Fibroblast of skin of left quadriceps (primary cell): ENCODE results near the gene ZNF518B.
A peak's percentile ranks its signal among the peaks of the same experiment; 100 is the strongest.
"Not testable (repeated sequence)": the region's sequence is repeated elsewhere in the genome, so short reads cannot be mapped to it uniquely, and the experiment has no call there.

Experiments
- DNase-seq, 2 experiments: peaks; one replicate each; pipeline ENCODE4 v3.0.0-alpha.2; 2013; ENCODE audit warnings: low read depth in 2 of 2

ZNF518B gene

DNA sequence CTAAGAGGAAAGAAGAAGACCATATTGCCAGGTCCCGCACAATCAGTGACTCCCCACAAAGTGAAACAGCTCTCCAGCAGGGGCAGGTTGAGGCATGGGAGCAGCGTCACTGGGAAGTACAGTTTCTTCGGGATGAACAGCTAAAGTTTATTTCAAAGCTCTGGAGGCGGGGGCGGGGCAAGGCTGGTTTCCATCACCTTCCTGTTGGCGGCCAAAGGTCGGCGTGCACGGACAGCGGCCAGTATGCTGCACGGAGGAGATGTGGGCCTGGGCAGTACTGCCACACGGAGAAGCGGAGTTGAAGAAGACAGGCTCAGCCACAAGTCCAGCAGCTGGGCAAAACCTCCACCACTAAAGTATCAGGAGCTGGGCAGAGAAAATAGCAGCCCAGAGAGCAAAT, 951 bp upstream of the ZNF518B start:
- no peak for DNase-seq

DNA sequence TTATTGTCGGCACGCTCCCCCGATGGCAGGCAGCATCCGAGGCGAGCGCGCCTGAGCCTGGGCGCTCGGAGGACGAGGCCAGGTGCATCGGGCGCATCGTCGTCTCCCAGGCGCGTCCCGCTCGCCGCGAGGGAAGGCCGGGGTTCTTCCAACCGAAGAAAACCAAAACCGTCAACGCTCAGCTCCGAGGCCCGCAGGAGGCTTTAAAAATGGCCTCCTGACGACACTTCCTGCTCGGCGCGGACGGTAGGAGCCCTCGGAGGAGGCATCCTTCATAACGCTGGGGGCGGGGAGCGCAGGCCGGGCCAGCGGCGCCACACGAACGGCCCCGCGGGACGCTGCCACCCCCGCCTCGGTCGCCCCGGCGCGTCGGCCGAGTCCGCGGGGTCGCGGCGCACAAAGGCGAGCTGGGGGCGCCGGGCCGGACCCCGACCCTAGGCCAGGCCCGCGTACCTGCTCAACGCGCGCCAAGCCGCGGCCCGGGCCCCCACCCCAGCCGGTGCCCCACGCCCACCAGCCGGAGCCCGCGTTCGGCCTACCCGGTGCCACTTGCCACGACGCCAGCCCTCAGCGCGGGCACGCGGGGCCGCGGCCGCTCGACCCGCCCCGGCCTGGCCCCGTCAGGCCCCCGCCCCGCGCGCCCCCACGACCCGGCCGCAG, 501 bp downstream of the ZNF518B start:
- peak; percentile 30 to 34 for DNase-seq

DNA sequence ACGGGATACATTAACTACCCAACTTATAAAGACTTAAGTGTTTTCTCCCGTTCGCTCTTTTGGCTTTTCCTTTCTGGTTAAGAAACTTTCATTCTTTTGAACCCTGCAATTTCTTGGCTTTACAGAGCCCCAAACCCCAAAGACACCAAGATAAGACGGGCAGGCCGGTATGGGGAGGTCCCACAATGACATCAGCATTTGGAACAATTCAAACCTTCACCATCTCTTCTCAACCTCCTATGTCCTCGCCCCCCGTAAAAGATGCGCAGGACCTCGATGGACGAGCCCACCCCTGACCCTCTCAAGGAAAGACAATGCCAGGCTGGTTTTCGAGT, 999 bp downstream of the ZNF518B start:
- no peak for DNase-seq

DNA sequence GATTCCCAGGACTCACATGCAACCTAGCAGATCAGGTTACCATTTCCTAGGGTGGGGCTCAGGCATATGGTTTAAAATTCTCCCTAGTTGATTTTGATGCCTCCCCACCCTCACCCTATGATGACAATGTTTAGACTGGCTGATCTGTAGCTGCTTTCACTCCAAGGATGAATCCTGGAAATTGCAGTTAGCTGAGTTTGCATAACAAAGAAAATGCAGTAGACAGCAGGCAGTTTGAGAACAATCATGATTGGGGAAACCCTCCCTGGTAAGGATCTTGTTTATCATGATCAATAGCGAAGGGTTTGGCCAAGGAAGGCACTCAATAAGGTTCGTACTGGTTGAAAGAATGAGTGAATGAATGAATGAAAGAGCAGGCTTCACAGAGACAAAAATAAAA, 2.1 kb downstream of the ZNF518B start:
- no peak for DNase-seq

DNA sequence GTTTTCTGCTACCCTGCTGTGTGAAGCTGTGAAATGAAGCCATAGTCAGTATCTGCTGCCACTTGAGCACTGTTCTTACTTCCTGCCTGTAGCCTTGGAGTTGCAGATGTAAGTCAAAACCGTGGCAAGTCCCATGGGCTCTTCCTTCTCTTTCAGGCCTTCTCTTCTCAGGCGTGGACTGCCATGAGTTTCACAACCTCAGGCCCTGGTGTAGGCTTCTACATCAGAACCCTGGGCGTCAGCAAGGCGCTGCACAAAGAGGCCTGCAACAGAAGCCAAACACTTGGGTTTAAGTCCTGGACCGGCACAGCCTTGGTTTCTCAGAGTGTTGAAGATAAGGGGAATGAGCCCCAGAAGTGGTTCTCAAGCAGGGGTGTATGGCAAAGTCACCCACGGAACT, 2.5 kb downstream of the ZNF518B start:
- no peak for DNase-seq

DNA sequence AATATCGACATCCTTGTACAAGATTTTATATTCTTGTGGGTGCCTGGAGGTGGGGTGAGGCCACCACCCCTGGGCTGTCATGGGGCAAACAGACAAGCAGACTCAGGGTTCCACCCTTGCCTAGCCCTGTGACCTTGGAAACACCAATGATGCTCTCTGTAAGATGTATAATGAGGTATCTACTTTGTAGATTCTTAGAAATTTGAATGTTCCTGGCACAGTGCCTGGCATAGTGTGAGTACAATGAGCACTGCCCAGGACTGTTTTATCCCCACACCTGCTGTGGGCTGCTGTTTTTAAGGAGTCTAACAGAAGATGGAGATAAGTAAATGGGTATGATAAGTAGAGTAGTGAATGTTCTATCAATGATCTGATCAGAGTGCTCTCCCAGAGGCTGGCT, 3.1 kb downstream of the ZNF518B start:
- no peak for DNase-seq

DNA sequence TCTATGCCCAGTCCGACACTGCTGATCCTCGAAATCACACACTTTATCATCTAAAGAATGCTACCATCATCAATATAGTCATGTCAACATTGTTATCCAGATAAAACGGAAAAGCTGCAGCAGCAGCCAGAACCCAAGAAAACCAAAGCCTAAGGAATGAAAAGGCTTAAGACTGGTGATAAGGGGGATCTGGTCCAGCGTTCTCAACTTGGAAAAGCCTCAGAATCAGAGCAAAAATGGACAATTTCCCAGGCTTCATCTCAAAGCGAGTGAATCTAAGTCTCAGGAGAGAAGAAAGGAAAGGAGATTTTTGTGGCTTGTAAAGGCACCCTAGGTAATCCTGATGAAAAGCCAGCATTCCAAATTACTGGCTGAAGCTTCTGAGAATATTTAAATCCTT, 8.2 kb downstream of the ZNF518B start:
- no peak for DNase-seq

DNA sequence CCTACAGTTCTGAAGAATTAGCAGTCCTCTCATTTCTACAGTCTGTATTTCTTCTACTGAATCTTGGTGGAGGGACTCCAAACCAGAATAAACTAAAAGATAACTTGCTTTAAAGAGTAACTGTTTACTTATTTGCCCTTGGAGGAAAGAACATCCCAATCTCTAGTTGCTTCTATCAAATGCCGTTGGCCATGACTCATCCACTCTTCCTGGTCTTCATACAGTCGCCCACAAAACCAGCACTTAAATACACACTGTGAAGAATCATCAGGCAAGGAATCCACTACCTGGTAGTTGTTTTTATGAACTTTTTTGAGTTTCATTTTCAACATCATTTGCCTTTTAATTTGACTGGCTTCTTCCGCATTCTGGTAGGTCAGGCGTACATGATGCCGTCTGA, 14.2 kb downstream of the ZNF518B start:
- DNase-seq = no peak

DNA sequence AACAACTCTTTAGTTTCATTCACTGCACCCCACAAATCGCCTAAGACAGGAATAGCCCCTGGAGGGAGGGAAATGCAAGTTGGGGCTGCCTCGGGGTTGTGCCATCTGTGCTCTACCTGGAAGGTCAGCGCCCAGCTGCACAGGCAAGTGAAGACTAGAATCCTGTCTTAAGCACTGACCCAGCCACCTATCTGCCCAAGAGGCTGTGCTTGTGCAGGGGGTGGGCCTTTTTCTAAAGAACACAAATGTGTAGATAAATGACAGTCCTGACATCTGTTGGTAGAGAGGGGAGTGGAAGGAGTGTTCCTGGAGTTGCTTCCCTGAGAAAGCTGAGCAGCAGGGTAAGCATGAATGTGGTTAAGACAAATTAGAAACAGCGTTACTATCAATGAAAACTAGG, 15.7 kb downstream of the ZNF518B start:
- no peak for DNase-seq

DNA sequence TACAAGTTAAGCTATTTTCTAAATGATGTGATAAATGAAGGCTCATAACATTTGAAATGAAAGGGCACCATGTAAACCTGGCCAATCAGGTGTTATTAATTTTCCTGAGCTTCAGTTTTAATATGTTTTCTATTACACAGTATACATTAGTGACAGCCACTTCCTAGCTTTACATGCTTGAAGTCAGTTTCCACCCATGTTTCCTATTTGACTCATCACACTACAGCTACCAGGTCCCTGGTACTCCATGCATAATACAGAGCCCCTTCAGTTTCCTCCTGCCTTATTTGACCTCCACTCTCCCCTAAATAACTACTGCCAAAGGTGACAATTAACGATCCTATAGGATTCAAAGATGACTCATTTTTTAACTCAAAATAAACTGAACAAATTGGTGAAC, 18.3 kb downstream of the ZNF518B start:
- no peak for DNase-seq

DNA sequence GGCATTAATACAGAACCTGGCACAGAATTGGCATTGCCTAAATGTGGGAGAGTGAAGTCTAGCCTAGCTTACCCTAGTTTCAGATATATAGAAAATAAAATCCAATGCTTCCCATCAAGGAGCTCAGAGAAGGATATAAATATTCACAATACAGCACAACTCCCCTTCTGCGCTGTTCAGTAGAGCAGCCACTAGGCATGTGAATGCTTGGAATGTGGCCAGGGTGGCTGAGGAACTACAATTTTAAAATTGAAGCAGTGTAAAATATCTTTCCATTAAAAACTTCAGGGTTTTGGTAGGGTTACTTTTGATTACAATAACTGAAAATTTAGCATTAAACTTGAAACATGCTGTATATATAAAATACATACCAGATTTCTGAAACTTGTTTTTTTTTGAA, 19.5 kb downstream of the ZNF518B start:
- DNase-seq = no peak

DNA sequence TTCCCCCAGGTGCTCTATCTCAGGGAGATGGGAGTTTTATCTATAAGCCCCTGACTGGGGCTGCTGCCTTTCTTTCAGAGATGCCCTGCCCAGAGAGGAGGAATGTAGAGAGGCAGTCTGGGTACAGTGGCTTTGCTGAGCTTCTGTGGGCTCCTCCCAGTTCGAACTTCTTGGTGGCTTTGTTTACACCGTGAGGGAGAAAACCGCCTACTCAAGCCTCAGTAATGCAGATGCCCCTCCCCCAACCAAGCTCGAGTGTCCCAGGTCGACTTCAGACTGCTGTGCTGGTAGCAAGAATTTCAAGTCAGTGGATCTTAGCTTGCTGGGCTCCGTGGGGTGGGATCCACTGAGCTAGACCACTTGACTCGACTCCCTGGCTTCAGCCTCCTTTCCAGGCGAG, 29.5 kb downstream of the ZNF518B start:
- DNase-seq = not testable (repeated sequence)

DNA sequence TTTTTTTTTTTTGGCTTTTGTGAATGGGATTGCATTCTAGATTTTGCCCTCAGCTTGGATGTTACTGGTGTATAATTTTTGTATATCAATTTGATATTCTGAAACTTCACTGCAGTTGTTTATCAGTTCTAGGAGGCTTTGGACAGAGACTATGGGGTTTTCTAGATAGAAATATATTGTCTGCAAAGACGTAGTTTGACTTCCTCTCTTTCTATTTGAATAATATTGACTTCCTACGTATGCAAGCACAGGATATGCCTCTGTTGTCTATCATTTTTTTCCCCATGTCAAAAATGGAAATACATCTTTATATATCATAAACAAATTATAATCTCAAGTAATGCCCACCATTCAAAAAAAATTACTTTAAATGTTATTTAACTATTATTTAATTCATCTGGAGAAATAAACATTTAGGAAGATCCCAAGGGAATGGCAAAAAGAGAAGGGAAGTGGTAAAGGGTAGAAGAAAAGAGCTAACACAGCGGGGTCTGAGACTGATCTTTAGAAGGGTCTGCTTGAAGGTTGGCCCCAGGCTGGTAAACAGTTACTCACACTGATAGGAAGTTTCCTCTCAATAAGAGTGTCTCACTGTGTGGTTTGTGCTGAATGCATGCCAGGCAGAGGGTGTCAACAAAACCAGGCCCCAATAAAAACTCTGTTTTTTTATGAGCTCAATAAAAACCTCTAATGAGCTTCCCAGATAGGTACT, 35.7 kb downstream of the ZNF518B start:
- no peak for DNase-seq

DNA sequence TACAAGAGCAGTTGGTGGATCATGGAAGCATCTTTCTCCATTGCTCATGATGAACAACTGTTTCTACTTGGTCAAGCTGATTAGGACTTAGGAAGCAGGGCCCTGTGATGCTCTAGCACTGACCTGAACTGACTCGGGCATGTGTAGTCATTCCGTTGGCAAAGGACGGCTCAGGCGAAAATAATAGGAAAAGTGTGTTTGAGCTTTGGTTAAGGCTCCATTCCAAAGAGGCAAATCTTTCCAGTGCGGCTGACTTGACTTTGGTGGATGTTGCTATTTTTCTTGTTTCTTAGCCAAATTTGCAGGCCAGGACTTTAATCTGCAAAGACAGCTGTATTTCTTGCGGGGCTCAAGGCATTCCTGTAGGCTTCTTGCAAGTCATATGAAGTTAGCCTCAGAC, 39.5 kb downstream of the ZNF518B start:
- no peak for DNase-seq

DNA sequence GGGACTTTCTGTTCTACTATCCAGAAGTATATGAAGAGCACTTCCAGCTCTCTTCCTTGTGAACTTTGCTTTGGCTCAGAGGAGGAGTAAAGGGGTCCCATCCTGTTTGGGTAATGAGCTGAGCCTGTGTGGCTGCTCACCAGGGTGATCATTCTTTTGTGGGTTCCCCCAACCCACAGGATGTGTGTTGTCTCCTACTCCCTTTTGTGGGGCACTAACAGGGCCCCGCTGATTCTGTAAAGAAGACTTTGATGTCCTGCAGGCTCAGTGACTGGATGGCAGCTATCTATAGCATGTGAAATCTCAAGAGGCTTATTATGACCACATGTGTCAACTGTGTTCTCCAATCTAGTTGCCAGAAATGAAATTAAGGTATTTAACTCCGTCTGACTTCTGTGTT, 40.8 kb downstream of the ZNF518B start:
- no peak for DNase-seq

DNA sequence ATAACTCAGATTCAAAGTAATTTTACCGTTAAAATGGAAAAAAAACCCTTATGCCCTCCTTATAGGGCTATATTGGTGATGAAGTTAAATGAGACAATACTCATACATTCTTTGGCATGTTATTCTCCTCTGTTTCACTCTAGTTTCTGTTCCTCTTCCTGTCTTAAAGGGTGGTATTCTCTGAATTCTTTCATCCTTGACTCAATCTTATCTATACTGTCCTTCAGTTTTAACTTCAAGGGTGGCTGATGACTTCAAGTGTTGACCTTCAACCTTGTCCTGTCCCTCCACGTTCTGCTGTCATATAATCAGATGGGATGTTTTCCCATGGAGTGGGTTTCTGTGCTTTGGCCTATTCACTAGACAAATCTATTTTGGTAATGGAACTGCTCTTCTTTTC, 44.0 kb downstream of the ZNF518B start:
- DNase-seq = no peak

DNA sequence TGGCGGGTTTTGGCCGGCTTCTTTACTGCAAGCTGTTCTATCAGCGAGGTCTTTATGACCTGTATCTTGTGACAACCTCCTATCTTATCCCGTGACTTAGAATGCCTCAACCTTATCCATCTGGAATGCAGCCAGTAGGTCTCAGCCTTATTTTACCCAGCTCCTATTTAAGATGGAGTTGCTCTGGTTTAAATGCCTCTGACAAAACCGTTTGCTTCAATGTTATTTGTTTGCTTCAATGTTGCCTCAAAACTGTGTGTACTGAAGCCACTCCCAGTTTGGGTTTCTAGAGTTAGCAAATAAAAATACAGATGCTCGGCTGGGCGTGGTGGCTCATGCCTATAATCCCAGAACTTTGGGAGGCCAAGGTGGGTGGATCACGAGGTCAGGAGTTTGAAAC, 51.6 kb downstream of the ZNF518B start:
- no peak for DNase-seq

DNA sequence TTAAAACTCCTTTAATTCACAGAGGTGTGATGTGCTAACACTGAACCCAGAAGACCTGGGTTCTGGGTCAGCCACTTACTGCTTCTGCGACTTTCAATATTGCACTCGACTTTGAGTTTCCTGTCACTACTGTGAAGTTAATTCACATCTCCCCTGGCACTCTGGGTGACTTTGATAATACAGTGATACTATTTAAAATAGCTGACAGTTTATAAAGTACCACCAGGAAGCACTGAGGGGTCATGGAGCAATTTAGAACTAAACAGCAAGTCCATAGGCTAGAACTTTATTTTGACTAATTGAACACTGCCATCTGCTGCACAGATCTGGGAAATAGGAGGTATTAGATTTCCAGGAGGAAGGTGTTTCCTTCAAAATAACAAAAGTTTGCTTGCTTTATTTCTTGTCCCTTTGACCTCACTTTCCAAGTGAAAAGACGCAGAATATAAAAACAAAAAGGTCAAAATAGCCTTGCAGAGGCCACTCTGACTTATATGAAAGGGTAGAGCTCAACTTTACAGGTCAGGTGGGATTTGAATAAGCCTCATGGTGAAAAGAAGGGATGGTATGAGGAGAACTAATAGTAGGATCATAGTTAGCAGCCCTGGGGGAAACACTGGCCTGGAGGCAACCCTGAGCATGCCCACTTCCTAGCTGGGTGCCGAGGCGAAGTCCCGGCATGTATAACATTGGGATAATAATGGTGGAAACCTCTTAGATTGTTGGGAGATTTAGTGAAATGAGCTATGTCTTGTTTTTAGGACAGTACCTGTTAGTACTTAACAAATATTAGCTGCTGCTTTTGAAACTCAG, 53.4 kb downstream of the ZNF518B start:
- DNase-seq = peak; percentile 2 to 6

DNA sequence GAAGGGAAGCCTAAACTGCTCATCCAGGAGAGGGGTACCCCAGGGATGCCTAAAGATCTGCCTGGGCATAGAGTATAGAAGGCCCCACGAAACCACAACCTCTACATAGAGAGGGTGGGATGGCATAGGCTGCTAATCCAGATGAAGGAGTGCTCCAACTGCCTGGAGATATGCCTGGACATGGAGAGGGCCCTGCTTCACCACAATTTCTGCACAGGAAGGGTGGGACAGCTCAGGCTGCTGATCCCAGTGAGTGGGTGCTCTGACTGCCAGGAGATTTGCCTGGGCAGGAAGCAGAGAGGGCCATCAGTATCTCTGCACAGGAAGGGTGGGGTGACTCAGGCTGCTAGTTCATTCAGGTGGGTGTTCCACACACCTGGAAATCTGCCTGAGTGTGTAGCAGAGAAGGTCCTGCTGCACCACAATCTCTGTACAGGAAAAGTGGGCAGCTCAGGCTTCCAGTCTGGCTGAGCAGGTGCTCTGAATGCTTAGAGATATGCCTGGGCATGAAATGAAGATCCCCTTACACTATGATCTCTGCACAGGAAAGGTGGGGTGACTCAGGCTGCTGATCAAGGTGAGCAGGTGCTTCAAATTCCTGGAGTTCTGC, 61.1 kb downstream of the ZNF518B start:
- no peak for DNase-seq
